NCI-H1105 treated with DMSO at 0.1 percent for 48 hours (cell line): ENCODE data around the gene CUEDC2.

Source experiments
- DNase-seq: peaks from one replicate; lab custom pipeline; 2025; lab: John Stamatoyannopoulos, UW

CUEDC2 gene

DNA sequence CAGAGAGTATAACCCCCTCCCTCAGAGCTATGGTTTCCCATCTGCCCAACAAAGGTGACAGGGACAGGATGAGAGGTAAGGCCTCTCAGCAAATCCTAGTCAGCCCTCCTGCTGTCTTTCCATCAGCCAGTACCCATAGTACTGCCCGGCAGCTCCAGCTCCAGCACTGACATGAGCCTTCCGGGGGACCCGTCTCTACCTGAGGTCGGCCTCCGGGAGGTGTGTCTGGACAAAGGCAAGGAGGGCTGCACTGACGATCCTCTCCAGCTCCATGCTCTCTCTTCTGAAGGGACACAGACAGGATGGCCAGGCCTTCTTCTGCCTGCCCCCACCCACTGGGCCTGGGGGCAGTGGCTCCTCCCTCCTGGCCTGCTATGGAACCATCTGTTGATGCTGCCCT is 7.5 kb downstream of the CUEDC2 start:
- DNase-seq: no peak

DNA sequence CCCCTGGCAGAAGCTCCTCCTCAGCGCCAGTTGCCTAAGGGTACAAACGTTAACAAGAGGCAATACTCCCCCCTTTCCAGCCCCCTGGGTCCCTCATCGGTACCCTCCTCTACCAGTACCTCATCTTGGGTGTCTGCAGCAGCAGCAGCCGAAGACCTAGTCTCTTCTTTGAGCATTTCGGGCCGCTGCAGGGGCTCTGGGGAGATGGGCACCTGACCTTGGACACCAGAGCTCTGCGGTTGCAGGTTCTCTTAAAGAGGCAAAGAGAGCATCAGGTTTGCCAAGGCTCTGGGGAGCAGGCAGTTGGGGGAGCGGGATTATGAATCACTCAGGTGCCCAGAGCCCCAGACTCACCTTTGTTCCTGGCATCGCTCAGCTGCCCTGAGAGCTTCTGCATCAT is 8.2 kb downstream of the CUEDC2 start:
- DNase-seq: no peak

DNA sequence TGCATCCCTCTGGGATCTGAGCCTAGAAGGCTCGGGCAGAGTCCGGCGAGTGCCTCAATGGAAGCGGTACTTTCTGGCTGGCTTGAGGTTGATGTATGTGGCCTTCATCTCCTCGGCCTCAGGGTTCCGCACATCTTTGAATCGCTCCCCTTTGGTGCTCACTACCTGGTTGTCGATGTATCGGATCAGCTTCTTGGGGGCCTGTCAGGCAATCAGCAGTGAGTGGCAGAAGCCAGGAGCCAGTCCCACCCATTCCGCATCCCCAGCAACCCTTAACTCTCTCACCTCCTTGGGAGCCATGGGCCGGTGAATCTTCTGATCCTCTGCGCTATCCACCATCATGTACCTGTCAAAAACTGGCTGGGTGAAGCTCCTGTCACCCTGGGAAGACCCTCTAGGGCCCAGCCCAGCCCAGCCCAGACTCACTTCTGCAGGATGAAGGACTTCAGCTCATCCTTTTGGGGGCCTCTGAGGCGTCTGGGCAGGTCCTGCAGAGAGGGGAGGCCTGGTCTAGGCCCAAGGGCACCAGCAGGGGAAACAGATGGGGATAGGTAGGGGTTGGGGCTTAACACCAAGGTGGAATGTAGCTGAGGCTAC is 8.9 kb downstream of the CUEDC2 start:
- no peak for DNase-seq

DNA sequence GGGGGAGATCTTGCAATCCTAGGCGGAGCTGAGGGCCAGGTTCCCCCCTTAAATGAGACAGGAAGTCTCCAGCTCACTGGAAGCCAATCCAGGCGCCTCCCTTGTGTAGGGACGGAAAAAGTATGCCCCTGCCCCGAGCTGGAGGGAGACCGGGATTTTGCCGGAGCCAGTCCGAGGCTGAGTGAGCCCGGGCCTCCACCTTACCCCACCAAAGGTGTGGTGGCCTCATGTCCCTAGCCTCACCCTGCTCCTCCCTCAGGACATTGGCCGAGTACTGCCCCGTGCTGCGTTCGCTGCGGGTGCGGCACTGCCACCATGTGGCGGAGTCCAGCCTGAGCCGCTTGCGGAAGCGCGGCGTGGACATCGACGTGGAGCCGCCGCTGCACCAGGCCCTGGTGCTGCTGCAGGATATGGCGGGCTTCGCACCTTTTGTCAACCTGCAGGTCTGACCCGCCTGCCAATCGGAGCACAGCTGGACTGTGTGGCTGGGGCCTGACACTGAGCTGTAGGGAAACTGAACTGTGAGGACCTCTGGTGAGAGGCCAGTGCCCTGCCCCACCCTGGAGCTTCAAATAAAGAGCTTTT is 9.7 kb downstream of the CUEDC2 start:
- peak; percentile 30 for DNase-seq

DNA sequence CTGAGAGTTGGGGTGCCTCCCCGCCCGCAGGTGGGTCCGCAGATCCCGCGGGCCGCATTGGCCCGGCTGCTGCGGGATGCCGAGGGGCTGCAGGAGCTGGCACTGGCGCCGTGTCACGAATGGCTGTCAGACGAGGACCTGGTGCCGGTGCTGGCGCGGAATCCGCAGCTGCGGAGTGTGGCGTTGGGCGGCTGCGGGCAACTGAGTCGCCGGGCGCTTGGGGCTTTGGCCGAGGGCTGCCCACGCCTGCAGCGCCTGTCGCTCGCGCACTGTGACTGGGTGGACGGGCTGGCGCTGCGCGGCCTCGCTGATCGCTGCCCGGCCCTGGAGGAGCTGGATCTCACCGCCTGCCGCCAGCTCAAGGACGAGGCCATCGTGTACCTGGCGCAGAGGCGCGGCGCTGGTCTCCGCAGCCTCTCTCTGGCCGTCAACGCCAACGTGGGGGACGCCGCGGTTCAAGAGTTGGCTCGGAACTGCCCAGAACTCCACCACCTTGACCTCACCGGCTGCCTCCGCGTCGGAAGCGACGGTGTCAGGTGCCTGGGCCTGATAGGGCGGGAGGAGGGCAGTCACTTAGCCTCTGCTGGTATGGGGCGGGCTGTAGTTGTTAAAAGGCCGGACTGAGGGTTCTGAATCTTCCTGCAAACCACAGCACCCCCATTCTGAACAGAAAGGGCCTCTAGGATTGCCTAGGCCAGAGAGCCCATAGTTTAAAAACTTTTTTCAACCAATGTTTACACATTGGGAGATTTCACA is 10.4 kb downstream of the CUEDC2 start:
- no peak for DNase-seq

DNA sequence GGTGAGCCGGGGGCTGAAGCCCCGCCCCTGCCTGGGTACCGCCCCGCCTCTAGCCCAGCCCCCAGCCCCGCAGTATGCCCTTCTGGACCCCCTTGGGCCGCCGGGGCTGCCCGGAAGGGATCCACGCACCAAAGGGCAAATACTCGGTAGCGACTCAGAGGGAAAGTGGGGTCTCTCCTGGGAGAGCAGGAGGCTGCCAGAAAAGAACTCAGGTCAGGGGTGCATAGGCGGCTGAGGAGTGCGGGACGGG is 10.9 kb downstream of the CUEDC2 start:
- no peak for DNase-seq

DNA sequence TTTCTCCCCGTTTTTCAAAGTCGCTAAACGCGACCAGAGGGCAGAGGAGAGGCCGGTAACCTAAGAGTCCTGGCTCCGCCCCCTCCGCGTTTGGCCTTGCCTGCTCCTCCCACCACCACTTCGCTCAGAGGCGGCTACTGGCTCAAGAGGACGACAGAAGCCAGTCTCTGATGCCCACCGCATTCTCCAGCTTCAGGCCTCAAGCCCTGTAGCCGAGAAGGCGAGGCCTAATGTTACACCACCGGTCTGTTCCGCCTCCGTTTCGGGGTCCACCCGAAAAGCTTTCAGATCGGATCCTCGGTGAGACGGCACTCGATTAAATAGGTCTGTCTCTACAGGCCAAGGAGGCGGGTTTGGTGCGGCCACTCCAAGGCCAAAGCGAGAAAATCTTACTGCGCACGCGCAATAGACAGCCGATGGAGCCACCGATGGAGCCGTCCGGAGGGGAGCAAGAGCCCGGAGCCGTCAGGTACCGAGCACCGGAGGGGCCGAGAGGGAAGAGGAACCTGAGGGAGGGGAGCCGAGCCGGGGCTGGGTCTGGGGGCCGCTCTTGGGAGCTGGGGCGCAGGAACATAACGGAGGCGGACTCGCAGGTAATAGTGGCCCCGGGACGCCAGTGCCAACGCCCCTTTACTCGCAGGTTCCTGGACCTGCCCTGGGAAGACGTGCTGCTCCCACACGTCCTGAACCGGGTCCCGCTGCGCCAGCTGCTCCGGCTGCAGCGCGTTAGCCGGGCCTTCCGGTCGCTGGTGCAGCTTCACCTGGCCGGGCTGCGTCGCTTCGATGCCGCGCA is 11.5 kb downstream of the CUEDC2 start, which contains the start of gene FBXL15:
TSS of gene FBXL15 (plus strand) at position 123 of the 793 bp plus-strand sequence. CDS start at position 417, 294 bp downstream.
- DNase-seq: peak; percentile 87

DNA sequence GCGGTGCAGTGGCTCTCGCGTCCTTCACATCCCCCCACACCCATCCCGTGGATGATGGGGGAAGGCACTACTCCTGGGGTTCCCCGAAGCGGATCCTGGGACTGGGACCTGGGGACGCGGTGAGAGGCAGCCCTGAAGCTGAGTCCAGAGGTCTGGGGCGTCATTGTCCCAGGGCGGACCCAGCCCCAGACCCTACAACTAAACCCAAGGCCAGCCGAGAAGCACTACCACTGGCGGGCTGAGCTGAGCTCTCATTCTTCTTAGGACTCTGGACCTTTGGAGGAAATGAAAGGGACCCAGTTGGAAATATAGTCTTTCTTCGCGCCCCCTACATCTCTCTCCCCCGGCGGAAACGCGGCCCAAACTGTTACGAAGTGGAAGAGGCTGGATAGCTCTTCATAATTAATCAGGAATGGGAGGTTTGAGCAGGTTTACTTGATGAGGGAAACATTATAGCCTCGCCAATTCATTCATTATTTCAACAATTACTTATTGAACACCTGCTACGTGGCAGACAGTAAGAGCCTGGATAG is 12.1 kb downstream of the CUEDC2 start:
- DNase-seq: no peak

DNA sequence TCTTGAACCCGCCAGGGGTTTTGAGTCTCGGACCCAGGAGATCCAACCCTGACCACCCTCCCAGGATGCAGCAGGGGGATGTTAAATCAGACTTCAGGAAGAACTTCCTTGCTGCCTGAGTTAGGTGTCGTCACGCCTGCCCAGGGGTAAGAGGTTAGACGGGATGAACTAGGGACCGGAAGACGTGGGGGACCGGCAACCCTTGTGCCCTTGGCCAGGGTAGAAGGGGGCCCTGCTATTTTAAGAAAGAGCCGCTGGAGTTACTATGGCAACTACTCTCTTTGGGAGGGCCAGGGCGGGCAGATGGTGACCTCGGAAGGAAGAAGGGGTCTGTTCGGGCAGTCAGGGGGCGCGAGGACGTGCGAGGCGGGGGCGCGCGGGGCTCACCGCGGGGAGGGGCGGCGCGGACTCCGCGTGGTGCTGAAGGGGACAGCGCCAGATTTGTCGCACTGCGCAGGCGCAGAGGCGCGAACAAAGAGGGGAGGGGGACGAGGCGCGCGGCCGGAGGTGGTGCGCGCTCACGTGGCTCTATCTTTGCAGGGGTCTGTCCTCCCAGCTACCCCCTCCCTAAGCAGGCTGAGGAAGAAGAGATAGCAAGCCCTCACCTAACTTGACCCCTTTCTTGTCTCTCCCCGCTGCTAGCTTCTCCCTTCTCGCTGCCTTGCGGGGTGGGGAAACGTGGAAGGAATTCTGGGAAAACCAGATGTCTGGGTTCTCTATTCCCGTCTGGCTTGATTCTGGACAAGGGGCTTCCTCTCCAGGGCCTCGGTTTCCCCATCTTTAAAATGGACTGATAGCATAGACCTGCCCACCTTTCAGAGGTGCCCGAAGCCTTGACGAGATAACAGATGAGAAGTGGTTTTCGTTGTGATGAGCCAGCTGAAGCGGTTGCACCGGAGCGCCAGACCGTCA is 12.8 kb downstream of the CUEDC2 start:
- DNase-seq: peak; percentile 57

DNA sequence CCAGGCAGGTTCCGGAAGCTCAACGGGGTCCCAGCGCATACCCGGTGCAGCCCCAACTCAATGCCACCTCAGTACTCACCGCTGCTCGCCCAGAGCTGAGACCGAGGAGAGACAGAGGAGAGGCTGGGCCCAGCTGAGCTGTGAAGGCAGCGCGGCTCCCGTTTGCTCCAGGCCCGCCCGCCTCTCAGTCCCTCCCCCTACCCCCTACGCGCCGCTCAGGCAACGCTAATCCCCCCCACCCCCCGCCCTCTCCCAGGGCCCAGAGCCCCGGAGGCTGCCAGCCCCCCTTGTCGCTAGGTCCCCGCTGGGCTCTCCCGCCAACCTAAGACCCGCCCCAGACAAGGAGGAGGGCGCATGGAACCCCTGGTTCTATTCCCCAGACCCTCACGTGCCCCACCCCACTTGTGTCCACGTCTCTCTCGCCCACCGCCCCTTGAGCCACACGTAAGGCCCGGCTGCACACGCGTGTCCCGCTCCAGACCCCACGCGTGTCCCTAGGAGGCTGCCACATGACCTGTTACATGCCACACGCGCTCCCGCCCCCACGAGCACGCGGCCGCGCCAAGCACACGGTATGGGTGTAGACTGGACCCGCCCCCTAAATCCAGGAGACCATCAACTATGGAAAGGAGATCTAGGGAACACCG is 13.6 kb downstream of the CUEDC2 start, which contains the start of gene PSD:
TSS of gene PSD (minus strand) at position 164 of the 647 bp plus-strand sequence. CDS start 1,747 bp downstream, outside the sequence.
- peak; percentile 57 for DNase-seq

DNA sequence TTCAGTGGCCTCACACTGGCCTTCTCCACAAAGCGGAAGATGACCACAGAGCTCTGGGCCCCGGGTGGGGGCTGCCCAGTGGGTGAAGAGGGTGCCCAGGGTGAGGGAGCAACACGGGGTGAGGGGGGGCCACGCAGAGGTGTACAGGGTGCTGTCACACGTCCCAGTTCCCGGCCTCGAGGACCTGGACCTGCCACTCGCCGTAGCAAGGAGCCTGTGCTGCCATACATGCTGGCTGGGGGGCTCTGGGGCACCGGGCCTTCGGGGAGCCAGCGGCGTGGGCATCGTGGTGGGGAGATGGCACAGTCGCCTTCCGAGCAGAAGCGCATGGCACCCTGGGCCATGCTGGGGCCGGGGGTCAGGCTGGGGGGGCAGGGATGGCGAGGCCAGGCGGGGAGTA is 15.7 kb downstream of the CUEDC2 start:
- no peak for DNase-seq

DNA sequence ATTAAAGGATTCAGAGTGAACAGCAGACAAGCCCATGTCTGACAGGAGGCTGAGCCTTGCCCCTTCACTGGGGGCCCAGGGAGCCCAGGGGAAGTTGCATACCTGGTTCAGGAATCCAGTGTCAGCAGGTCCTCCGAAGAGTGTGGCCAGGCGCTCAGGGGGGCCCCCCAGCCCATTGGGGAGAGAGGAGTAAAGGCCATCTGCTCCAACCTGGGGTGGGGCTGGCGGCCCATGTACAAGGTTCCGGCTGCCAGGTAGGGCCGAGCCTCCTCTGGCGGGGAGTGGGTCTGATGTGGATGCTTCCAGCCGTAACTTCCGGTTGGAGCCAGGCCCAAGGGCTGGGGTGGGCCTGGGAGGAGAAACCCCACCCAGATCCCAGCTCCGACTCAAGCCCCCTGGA is 16.1 kb downstream of the CUEDC2 start:
- DNase-seq: no peak

DNA sequence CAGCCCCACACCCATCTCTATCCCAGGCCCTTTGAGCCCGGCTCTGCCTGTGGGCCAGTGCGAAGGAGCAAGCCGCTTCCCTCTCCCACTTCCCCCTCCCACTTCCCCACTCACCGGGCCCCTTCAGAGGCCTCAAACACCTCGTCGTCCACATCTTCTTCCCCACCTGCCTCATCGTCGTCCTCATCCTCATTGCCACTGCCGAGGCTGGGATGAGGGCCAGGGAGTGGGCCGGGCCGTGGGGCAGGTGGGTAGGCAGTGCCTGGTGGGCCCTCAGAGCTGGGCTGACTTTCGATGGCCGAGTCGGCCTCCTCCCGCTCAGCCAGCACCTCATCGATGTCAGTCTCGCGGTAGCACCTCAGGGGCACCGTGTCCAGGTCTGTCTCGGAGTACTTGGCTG is 17.6 kb downstream of the CUEDC2 start:
- no peak for DNase-seq

DNA sequence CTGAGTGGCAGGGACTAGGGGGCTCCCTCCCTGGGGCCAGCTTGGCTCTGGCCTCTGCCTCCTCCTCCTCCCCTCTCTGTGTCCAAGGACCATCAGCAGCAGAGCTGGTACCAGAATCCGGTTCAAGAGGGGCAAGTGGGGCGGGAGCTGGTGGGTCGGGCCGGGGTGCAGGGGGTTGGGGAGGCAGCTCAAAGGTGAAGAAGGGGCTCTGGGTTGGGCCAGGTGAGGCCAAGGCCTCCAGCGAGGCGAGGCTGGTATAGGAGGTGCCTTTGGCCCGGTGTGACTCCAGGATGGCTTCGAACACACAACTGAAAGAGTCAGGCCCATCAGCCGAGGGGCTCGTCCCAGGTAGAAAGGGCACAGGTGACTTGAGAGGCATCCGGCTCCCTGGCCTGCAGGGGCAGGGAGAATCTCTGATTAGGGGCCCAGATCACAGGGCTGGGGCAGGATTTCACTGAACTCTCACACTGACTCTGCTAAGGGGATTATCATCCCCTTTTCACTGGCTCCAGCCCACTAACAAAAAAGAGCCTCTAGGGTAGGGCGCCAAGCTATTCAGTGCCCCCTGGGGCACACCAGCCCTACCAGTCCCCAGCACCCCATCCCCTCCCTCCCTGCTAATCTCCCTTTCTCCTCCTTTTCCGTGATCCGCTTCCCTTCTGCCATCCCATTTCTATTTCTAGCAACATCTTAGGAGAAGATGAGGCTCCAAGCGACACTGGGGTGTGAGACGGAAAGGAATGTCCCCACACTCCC is 18.4 kb downstream of the CUEDC2 start:
- DNase-seq: no peak

DNA sequence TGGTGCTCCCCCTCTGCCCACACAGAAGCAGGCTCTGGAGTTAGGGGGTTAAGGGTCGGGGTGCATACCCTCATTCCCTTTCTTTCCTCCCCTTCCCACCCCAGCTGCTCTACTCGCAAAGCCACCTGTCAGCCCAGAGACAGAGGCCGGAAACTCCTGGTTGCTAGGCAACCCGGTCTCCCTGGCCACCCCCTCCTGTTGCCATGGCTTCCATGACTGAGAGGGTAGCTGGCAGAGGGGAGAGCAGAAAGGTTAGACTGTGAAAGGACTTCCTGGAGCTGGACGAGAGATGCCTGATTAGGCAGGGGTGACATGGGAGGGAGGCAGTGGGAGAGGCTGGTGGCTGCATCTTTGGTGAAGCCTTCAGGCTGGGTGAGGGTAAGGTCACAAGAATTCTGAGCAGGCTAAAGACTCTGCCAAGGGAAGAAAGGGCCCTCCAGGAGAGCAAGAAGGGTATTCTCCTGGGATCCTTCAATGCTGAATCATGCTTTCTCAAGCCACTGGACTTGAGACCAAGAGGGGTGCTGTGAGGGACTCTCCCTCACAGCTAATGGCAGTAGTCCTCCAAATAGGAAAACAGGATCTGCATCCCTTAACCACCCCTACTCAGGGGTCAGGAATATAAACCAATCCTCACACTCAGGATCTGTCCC is 19.2 kb downstream of the CUEDC2 start:
- peak; percentile 74 for DNase-seq

DNA sequence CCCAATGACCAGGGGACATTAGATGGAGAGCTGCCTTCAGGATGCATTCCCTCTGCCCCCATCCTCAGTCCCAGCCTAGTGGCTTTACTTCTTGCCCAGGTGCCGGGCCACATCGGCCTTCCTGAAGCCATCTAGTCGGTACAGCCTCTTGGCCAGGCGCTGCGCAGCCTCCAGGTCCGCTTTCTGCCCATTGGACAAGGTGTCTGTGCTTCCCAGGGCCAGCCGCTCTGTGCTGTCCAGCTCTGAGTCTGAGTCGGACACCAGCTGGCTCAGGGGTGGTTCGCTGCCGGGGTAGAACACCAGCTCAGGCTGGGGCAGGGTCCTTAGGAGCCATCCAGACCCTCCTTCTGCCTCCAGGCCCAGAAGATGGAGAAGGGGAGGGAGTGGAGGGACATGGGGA is 20.1 kb downstream of the CUEDC2 start:
- DNase-seq: no peak

DNA sequence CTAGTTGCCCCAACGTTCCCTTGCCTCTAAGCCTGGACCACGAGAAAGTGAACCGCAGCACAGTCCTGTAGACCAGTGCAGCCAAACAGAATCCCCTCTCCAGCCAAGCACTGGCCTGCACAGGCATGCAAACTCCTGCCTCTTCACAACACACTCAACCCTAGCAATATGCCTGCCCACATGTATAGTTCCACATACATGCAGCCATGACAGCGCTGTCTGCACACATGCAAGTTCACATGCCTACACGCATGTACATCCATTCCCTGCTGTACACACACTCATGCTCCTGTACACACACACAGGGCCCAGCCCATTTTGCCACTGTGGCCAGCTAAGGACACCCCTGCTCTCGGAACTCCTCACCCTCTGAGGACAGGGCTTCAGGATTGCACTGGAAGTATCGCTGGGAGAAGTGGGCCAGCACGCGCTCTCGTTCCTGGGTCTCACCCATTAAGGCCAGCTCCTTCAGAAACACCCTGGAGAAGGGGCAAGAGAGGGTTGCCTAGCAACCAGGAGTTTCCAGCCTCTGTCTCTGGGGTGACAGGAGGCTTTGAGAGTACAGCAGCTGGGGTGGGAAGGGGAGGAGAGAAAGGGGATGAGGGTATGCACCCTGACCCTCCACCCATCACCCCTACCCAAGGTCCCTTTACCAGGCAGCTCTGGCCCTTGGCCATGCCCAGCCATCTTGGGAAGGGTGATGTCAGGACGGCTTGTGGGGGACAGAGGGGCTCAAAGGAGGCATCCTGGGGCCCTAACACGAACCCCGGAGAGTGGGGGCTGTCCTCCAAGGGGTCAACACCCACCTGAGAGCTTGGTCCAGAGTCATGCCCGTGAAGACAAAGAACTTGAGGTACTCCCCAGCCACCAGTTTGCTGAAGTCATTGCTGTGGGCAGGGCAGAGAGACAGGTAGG is 20.8 kb downstream of the CUEDC2 start:
- no peak for DNase-seq

DNA sequence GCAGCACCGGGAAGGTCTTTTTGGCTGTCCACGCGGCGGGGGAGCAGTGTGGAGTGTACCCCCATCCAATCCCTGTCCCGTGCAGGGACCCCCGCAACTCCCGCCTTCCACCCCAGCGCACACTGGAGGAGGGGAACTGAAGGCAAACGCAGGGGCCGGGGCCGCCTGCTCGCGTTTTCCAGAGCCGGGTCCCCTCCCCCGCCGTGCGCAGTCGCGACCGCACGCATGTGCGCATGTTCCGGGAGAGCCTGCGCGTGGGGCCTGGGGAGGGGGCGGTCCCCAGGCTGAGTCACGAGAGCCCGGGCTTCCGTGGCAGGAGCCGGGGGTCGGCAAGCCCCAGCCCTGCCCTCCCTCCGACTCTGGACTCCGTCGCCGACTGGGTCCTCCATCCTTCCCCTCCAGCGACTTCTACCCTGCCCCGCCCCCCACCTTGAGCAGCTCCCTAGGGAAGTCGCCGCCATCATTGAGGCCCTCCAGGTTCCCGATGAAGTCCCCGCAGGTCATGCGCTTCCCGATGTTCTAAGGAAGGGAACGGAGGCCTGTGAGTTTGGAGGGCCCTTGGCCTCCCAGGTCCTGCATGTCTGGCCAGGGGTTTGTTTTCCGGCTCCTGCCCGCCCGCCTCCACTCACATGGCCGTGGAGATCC is 21.8 kb downstream of the CUEDC2 start:
- no peak for DNase-seq
